ENCODE measurements around the gene MEIS1.
"Not testable (repeated sequence)": the region's sequence is repeated elsewhere in the genome, so short reads cannot be mapped to it uniquely, and the experiment has no call there.

The MEIS1 gene

GRCh38 chr2:66467718-66468117, 32.8 kb downstream of the MEIS1 start:
- no peak for DNase-seq

- DNase-seq, result no peak
Measured at GRCh38 chr2:66469214-66469902, 34.4 kb downstream of the MEIS1 start.

GRCh38 chr2:66470199-66470598, 35.3 kb downstream of the MEIS1 start:
- no peak for DNase-seq

GRCh38 chr2:66472225-66472843, 37.4 kb downstream of the MEIS1 start:
- DNase-seq, result no peak

- DNase-seq, result peak in 3 of 4 experiments; percentile 13 to 28 (median 24)
Measured at GRCh38 chr2:66477135-66477842, 42.4 kb downstream of the MEIS1 start.

GRCh38 chr2:66478299-66478698, 43.4 kb downstream of the MEIS1 start:
- DNase-seq, result no peak

- DNase-seq, result peak in 3 of 4 experiments; percentile 5 to 48 (median 48)
Measured at GRCh38 chr2:66478731-66479316, 43.9 kb downstream of the MEIS1 start.

- peak; percentile 41 to 75 (median 58) for DNase-seq
Measured at GRCh38 chr2:66481100-66481549, 46.2 kb downstream of the MEIS1 start.

- not testable (repeated sequence) for DNase-seq
Measured at GRCh38 chr2:66485252-66485651, 50.3 kb downstream of the MEIS1 start.

GRCh38 chr2:66488946-66489345, 54.0 kb downstream of the MEIS1 start:
- no peak for DNase-seq

- no peak for DNase-seq
Measured at GRCh38 chr2:66489436-66489835, 54.5 kb downstream of the MEIS1 start.

- peak in 2 of 4 experiments; percentile 6 to 16 for DNase-seq
Measured at GRCh38 chr2:66490588-66491001, 55.7 kb downstream of the MEIS1 start.

- peak; percentile 57 to 76 (median 62) for DNase-seq
Measured at GRCh38 chr2:66494708-66495107, 59.8 kb downstream of the MEIS1 start.

GRCh38 chr2:66495788-66496640, 61.1 kb downstream of the MEIS1 start:
- peak in 3 of 4 experiments; percentile 9 to 53 (median 46) for DNase-seq

- no peak for DNase-seq
Measured at GRCh38 chr2:66496670-66497420, 61.9 kb downstream of the MEIS1 start.

- no peak for DNase-seq
Measured at GRCh38 chr2:66497431-66498288, 62.7 kb downstream of the MEIS1 start.

- DNase-seq, result no peak
Measured at GRCh38 chr2:66498289-66498975, 63.5 kb downstream of the MEIS1 start.

- DNase-seq, result no peak
Measured at GRCh38 chr2:66501267-66501666, 66.3 kb downstream of the MEIS1 start.

- DNase-seq, result no peak
Measured at GRCh38 chr2:66506265-66506664, 71.3 kb downstream of the MEIS1 start.

Measured in suppressor macrophage (primary cell).